SK-N-SH treated with all-trans-retinoic acid at 6 μM for 48 hours (cell line): ENCODE data around the gene PAK2.

ENCODE experiments used
- CREB5 ChIP-seq: fragments of 250-450 bp; sonication (Bioruptor Pico); IDR thresholded peaks from 2 replicates; pipeline ENCODE4 v1.5.1; 2020; ENCODE audit warnings: low read depth, mild to moderate bottlenecking, moderate library complexity
- CSRNP3 ChIP-seq: fragments of 250-450 bp; sonication (Bioruptor Pico); IDR thresholded peaks from 2 replicates; pipeline ENCODE4 v1.5.1; 2021; ENCODE audit warnings: mild to moderate bottlenecking, moderate library complexity
- ISL1 ChIP-seq: fragments of 250-450 bp; sonication (Bioruptor Pico); IDR thresholded peaks from 2 replicates; pipeline ENCODE4 v2.1.2; 2022; ENCODE audit warnings: mild to moderate bottlenecking, moderate library complexity
- OSR1 ChIP-seq: fragments of 250-450 bp; sonication (Bioruptor Pico); IDR thresholded peaks from 2 replicates; pipeline ENCODE4 v1.8.0; 2022; ENCODE audit warnings: moderate library complexity, mild to moderate bottlenecking, inconsistent platforms
- PATZ1 ChIP-seq: fragments of 250-450 bp; sonication (Bioruptor Pico); IDR thresholded peaks from 2 replicates; pipeline ENCODE4 v1.8.0; 2020; ENCODE audit warnings: mild to moderate bottlenecking, moderate library complexity, borderline replicate concordance
- PPARA ChIP-seq: fragments of 250-450 bp; sonication (Bioruptor Pico); IDR thresholded peaks from 2 replicates; pipeline ENCODE4 v1.5.0; 2020; ENCODE audit warnings: mild to moderate bottlenecking, borderline replicate concordance
- ZFP3 ChIP-seq: fragments of 250-450 bp; sonication (Bioruptor Pico); IDR thresholded peaks from 2 replicates; pipeline ENCODE4 v1.5.0; 2020; ENCODE audit warnings: mild to moderate bottlenecking, moderate library complexity
- ZNF70 ChIP-seq: fragments of 450-650 bp; formaldehyde crosslinking; IDR thresholded peaks from 2 replicates; pipeline ENCODE4 v1.5.0; 2020; ENCODE audit warnings: mild to moderate bottlenecking, moderate library complexity

- TF ChIP-seq PPARA (CRISPR knock-in tag): no peak
- TF ChIP-seq CSRNP3 (CRISPR knock-in tag): no peak
- TF ChIP-seq ISL1 (CRISPR knock-in tag): no peak
- TF ChIP-seq ZFP3: no peak
- TF ChIP-seq CREB5: no peak
- TF ChIP-seq PATZ1: no peak
- TF ChIP-seq OSR1 (CRISPR knock-in tag): no peak
- TF ChIP-seq ZNF70 (CRISPR knock-in tag): no peak
Observed at GRCh38 chr3:196772897-196773296, 33.2 kb downstream of the PAK2 start.
